Osteocyte (in vitro differentiated cells): ENCODE data around the gene GPR162. TPM values are rescaled to one million over a fixed set of nuclear protein-coding genes. Genes with fewer than 3 reads are reported as not detected.

ENCODE experiments used
- DNase-seq: peaks from one replicate; pipeline ENCODE4 v3.0.0; 2021; ENCODE audit warnings: mixed read lengths; ENCODE audit not compliant: unreplicated experiment; ENCODE audit errors: extremely low spot score
- H3K27ac Mint-ChIP-seq: one replicate; pipeline ENCODE4 v1.8.0; 2021; ENCODE audit warnings: mild to moderate bottlenecking, mixed read lengths; ENCODE audit not compliant: unreplicated experiment
- H3K27me3 Mint-ChIP-seq: one replicate; pipeline ENCODE4 v1.8.0; 2021; ENCODE audit warnings: mixed read lengths; ENCODE audit not compliant: unreplicated experiment
- H3K36me3 Mint-ChIP-seq: one replicate; pipeline ENCODE4 v1.8.0; 2021; ENCODE audit warnings: mixed read lengths; ENCODE audit not compliant: unreplicated experiment
- H3K4me1 Mint-ChIP-seq: one replicate; pipeline ENCODE4 v1.8.0; 2021; ENCODE audit warnings: mixed read lengths; ENCODE audit not compliant: unreplicated experiment
- H3K4me3 Mint-ChIP-seq: one replicate; pipeline ENCODE4 v1.8.0; 2021; ENCODE audit warnings: mild to moderate bottlenecking, moderate library complexity, mixed read lengths; ENCODE audit not compliant: unreplicated experiment
- H3K9me3 Mint-ChIP-seq: one replicate; pipeline ENCODE4 v1.8.0; 2021; ENCODE audit warnings: mixed read lengths; ENCODE audit not compliant: unreplicated experiment
- CTCF ChIP-seq: fragments of 200-600 bp; sonication (generic); IDR thresholded peaks from 2 replicates; pipeline ENCODE4 v1.5.0; 2021; ENCODE audit warnings: antibody characterized with exemption, mild to moderate bottlenecking, moderate library complexity
- total RNA-seq: library from RNA; stranded (reverse); gene quantifications from 2 replicates; pipeline ENCODE4 v1.2.1, GENCODE V29; 2021

The GPR162 gene
- total RNA-seq, 1 donor from 2014 or later = 11.5 TPM

GRCh38 chr12:6782850-6783566 is 38.6 kb upstream of the GPR162 start:
- DNase-seq = no peak
- H3K4me3 Mint-ChIP-seq = no peak overlapping the region
- H3K36me3 Mint-ChIP-seq = no peaks in the 10 kb centered on the region
- peaks cover 11% of the 10 kb centered on the region for H3K4me1 Mint-ChIP-seq
- TF ChIP-seq CTCF = no peak
- H3K27me3 Mint-ChIP-seq = no peaks in the 10 kb centered on the region
- no peaks in the 10 kb centered on the region for H3K9me3 Mint-ChIP-seq
- no peak overlapping the region for H3K27ac Mint-ChIP-seq

- H3K36me3 Mint-ChIP-seq = no peaks in the 10 kb centered on the region
- H3K27me3 Mint-ChIP-seq = no peaks in the 10 kb centered on the region
- DNase-seq = no peak
- peaks cover 3% of the 10 kb centered on the region for H3K4me1 Mint-ChIP-seq
- TF ChIP-seq CTCF = no peak
- no peak overlapping the region for H3K4me3 Mint-ChIP-seq
- H3K9me3 Mint-ChIP-seq = no peaks in the 10 kb centered on the region
- H3K27ac Mint-ChIP-seq = no peak overlapping the region
Measured at GRCh38 chr12:6783828-6784227, 37.8 kb upstream of the GPR162 start.

GRCh38 chr12:6784296-6784695 is 37.3 kb upstream of the GPR162 start:
- no peaks in the 10 kb centered on the region for H3K9me3 Mint-ChIP-seq
- H3K27me3 Mint-ChIP-seq = no peaks in the 10 kb centered on the region
- DNase-seq = no peak
- TF ChIP-seq CTCF = no peak
- no peak overlapping the region for H3K27ac Mint-ChIP-seq
- peaks cover 2% of the 10 kb centered on the region for H3K4me1 Mint-ChIP-seq
- no peaks in the 10 kb centered on the region for H3K36me3 Mint-ChIP-seq
- H3K4me3 Mint-ChIP-seq = no peak overlapping the region

DNA sequence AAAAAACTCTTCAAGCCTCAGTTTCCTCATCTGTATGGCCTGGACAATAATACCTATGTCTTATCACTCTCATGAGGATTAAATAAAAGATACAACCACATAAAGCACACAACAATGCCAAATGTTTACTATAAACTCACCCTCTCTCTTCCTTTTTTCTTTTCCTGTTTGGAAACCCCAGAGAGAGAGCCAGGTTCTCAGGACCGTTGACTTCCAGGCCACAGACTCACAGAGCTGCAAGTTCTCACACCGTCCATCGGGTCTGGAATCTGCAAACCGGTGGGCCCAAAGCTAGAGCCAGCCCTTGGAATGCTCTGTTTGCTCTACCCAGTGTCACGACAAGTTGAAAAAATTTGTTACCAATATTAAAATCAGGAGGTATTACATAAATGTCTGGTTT is 36.9 kb upstream of the GPR162 start:
- Mint-ChIP-seq H3K9me3 (no peaks in the 10 kb centered on the region), H3K27me3 (no peaks in the 10 kb centered on the region), H3K4me3 (no peak overlapping the region), H3K27ac (no peak overlapping the region), H3K36me3 (no peaks in the 10 kb centered on the region), H3K4me1 (peaks cover 4% of the 10 kb centered on the region)
- no peak for DNase-seq
- TF ChIP-seq CTCF = no peak

GRCh38 chr12:6786416-6787094 is 35.1 kb upstream of the GPR162 start:
- peaks cover 4% of the 10 kb centered on the region for H3K4me1 Mint-ChIP-seq
- no peaks in the 10 kb centered on the region for H3K36me3 Mint-ChIP-seq
- no peak for DNase-seq
- no peak overlapping the region for H3K27ac Mint-ChIP-seq
- H3K9me3 Mint-ChIP-seq = no peaks in the 10 kb centered on the region
- H3K4me3 Mint-ChIP-seq = no peak overlapping the region
- no peak for TF ChIP-seq CTCF
- H3K27me3 Mint-ChIP-seq = no peaks in the 10 kb centered on the region
